NCI-H82 treated with DMSO at 0.1 percent for 48 hours (cell line): ENCODE data around the gene ZNF354C.
"Not testable (repeated sequence)": the region's sequence is repeated elsewhere in the genome, so short reads cannot be mapped to it uniquely, and the experiment has no call there.

Experiments
- DNase-seq: peaks from one replicate; lab custom pipeline; 2025; ENCODE audit not compliant: unreplicated experiment; lab: John Stamatoyannopoulos, UW

ZNF354C gene

DNA sequence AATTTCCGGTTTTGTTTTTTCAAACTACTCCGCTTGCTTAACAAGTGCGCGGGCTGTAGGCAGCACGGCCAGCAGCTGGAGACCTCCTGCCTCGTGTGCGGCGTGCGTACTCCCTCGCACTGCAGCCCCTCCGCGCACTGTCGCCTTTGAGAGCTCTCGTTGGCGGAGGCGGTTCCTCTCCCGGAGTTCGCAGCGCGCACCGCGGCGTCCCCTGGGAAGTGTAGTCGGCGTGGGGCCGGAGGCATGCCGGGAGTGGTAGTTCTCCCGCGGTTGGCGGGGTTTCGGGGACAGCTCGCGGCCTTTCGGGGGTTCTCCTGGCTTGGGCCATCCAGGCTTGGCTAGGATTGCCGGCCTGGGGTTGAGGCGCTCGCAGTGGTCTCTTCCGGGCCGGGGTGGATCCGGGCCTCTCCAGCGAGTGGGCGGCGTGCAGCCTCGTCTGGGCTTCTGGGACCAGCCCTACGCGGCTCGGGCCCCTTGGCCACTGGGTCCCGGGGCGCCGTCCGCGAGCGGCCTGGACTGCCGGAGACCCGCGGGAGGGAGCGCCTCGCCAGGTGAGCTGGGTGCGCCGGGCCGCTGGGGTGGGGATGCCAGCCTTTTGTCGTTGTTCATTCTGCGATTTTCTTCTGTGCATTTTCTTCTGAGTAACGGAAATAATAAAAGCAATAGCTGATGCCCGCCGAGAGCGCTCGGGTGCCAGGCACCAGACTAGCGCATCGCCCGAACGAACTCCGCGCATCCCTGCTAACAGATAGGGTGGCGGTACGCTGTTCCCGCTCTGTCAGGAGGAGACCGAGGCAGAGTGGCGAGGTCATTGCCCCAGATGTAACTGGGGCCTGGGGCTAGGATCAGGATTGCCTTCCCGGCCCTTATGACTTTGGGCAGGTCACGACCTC lies at the start of gene ZNF354C:
TSS of gene ZNF354C (plus strand) at position 258 of the 893 bp plus-strand sequence. CDS start 1,696 bp downstream, outside the sequence.
- peak; percentile 41 for DNase-seq

DNA sequence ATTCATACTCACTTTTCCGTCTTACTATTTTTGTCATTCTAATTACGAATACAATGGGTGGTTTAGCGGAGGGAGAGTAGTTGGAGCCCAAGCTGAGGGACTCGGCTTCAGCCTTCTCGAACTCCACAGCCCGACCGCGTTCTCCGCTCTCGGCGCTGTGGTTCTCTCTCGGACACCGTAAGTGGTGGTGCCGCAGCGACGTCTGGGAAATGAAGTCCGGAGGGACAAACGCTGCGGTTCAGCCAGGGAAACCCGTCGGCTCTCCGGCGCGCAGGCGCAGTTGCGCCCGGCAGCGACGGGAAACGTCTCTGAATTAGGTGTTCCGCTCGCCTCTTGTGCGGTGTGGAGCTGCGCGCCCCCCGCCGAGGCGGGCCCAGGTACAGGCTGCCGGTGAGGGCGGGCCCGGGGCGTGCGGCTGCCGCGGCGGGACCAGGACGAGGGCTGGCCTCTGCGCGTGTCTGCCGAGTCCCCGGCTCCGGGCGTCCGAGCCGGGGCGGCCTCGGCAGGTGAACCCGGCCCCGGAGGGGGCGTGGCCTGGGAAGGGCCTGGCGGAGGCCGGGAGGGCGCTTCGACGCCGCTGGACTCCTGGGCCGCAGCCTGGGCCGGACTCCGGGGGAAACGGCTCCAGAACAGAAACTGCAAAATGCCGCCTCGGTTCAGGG lies 36.5 kb upstream of the ZNF354C start, which contains the start of gene ZNF879:
TSS of gene ZNF879 (plus strand) at position 277 of the 662 bp plus-strand sequence. CDS start 1,201 bp downstream, outside the sequence.
- peak; percentile 64 for DNase-seq

DNA sequence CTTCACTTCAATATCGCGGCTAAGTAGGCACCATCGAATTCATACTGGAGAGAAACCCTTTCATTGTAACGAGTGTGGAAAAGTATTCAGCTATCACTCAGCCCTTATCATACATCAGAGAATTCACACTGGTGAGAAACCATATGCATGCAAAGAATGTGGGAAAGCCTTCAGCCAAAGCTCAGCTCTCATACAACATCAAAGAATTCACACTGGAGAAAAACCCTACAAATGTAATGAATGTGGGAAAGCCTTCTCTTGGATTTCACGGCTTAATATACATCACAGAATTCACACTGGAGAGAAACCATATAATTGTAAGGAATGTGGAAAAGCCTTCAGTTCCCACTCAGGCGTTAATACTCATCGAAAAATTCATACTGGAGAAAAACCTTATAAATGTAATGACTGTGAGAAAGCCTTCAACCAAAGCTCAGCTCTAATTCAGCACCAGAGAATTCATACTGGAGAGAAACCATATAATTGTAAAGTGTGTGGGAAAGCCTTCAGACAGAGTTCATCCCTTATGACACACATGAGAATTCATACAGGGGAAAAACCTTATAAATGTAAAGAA lies 27.1 kb upstream of the ZNF354C start:
- DNase-seq: no peak

DNA sequence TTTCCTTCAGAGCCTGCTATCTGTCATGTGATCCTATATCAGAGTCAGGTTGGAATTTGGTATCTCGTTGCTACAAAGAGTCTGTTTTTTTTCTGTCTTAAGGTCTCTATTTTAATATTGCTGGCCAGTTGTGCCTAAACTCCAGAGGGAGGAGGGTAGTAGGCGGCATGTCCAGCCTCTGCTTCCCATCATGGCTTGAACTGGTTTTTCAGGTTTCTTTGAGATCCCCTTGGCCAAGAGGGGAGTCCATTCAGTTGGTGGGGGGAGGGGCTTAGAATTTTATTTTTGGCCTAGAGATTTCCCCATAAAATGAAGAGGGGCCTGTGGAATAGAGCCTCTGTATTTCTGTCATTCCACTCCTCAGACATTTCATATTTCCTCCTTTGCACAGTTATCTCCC lies 15.4 kb upstream of the ZNF354C start:
- no peak for DNase-seq

GRCh38 chr5:179051784-179052183 lies 8.4 kb upstream of the ZNF354C start:
- DNase-seq: no peak

- no peak for DNase-seq
Observed at GRCh38 chr5:179054036-179054785, 6.0 kb upstream of the ZNF354C start.

DNA sequence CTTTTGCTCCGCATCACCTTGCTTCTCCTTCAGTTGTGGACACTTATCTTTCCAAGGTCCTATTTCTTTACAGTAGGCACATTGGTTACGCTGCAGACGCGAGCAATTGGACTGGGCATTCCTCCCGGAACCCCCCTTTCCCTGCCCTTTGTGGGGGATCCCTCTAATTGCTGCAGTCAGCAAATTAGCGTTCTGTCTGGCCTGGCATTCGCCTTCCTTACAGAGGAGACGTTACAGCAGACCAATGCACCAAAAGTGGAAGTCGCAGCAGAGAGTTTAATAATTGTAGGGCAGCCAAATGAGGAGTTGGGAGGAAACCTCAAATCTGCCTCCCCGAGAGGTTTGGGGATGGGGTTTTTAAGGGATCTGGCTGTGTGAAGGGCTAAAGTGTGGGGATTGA lies 5.3 kb upstream of the ZNF354C start:
- no peak for DNase-seq

DNA sequence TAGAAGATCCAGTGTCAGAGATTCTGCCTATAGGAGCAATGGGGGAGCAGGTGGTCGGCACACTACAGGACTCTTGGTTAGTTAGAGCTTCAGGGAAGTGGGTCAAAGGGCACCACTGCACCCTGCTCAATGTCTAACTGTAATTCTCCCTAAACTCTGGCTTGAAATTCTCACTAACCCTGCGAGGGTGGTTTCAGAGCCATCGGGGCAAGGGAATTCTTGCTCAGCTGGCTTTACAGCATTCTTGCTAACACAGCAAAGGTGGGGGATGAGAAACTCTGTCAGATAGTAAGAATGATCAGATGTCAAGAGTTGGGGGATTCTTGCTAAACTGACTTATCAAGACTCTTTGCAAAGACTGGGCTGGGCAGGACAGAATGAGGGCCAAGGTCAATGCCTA lies 4.7 kb upstream of the ZNF354C start:
- no peak for DNase-seq

GRCh38 chr5:179055841-179056240 lies 4.3 kb upstream of the ZNF354C start:
- no peak for DNase-seq

DNA sequence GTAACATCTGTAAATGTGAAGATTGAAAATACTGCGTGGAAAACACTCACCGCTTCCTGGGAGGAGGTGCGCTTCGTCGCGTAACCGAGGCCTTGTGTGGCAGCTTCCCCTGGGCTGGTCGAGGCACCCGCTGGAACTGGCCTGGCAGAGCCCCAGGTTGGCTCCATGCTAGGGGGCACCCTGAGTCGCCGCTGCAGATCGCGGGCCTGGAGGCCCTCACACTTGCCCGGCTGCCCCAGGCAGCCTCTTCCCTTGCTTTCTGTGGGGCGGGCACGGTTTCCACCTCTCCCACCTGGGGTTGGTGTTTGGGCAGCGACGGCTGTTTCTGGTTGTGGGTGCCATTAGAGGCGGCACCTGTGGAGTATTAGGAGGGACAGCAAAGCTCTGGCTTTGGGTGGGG lies 852 bp downstream of the ZNF354C start:
- DNase-seq: no peak

GRCh38 chr5:179065703-179066102 lies 5.5 kb downstream of the ZNF354C start:
- no peak for DNase-seq

GRCh38 chr5:179079165-179079987 lies 19.2 kb downstream of the ZNF354C start:
- DNase-seq: no peak

- no peak for DNase-seq
Observed at GRCh38 chr5:179080724-179081123, 20.6 kb downstream of the ZNF354C start.

- DNase-seq: peak; percentile 3
Observed at GRCh38 chr5:179089502-179089901, 29.3 kb downstream of the ZNF354C start.

DNA sequence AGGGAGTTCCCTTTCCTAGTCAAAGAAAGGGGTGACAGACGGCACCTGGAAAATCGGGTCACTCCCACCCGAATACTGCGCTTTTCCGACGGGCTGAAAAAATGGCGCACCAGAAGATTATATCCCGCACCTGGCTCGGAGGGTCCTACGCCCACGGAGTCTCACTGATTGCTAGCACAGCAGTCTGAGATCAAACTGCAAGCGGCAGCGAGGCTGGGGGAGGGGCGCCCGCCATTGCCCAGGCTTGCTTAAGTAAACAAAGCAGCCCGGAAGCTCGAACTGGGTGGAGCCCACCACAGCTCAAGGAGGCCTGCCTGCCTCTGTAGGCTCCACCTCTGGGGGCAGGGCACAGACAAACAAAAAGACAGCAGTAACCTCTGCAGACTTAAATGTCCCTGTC lies 41.1 kb downstream of the ZNF354C start:
- DNase-seq: not testable (repeated sequence)

- no peak for DNase-seq
Observed at GRCh38 chr5:179110528-179110927, 50.4 kb downstream of the ZNF354C start.

DNA sequence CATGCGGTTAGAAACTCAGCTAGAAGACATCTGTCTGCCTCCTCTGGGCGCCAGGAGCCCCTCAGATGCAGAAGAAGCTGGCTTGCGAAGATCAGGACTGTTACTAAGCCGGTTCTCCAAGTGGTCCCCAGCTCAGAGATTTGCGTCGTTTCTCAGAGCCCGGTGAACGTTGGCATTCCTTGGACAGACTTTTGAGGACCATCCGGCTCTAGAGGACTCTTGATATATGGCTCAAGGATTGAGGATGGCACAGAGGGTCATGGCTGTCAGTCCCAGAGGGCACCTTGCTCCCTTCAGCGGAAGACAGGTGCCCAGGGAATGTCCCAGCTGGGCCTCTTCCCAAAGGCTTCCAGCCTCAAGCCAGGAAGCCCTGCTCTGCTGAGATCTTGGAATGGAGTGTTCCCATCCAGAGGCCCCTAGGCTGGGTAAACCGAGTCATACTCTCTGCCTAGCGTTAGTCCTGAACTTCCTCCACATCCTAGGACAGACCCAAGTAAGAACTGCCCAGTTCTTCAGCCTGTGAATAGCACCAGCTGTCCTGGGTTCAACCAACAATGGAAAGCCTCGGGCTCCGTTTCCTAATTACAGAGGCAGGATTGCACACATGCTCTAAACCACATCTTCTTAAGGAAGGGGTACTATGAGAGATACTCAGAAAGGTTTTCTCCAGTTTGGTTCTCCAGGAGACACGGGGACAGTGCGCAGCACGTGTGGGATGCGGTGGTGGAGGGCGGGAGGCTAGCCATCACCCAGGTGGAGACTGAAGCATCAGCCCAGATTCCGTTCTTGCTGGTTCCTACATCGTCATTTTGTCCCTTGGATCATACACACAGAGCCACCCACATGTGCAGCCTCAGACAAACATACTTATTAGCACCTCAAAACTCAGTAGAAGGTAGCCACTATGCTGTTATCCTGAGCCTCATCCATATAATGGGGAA lies 51.4 kb downstream of the ZNF354C start:
- DNase-seq: no peak

GRCh38 chr5:179112469-179113142 lies 52.4 kb downstream of the ZNF354C start:
- no peak for DNase-seq

GRCh38 chr5:179113143-179113530 lies 53.0 kb downstream of the ZNF354C start:
- DNase-seq: no peak
